ENCODE measurements around the gene MBD5. TPM values are rescaled to one million over a fixed set of nuclear protein-coding genes. Genes with fewer than 3 reads are reported as not detected.

MBD5 gene
- total RNA-seq, 2 donors from 2014 or later = 38.2 to 44.7 TPM

- intact Hi-C loops (cut with DNase I) = no loop called here
- H3K36me3 ChIP-seq = no peaks in the 10 kb centered on the region
- DNase-seq (ENCODE audit: low spot score) = no peak
- 71% methylated on average over 2 of the region's 2 CpGs for WGBS
- no peaks in the 10 kb centered on the region for H3K4me1 ChIP-seq (replicated peaks)
- no peak overlapping the region for H3K27ac ChIP-seq
- H3K4me3 ChIP-seq = no peak overlapping the region
- no peaks in the 10 kb centered on the region for H3K9me3 ChIP-seq
- TF ChIP-seq CTCF (IDR thresholded peaks at IDR 0.05) = no peak
- TF ChIP-seq POLR2AphosphoS5 (IDR thresholded peaks at IDR 0.05) = no peak
- TF ChIP-seq POLR2A (IDR thresholded peaks at IDR 0.05) = no peak
- no peaks in the 10 kb centered on the region for H3K27me3 ChIP-seq (replicated peaks; ENCODE audit: insufficient read depth)
Measured at GRCh38 chr2:148351437-148352143, 330.7 kb downstream of the MBD5 start.

- Histone ChIP-seq H3K4me3 (no peak overlapping the region), H3K27me3 (replicated peaks; ENCODE audit: insufficient read depth) (no peaks in the 10 kb centered on the region), H3K9me3 (no peaks in the 10 kb centered on the region), H3K4me1 (replicated peaks) (no peaks in the 10 kb centered on the region), H3K27ac (no peak overlapping the region), H3K36me3 (no peaks in the 10 kb centered on the region)
- no peak for DNase-seq (ENCODE audit: low spot score)
- 96% methylated on average over 6 of the region's 6 CpGs for WGBS
- intact Hi-C loops (cut with DNase I) = no loop called here
- TF ChIP-seq POLR2AphosphoS5 (IDR thresholded peaks at IDR 0.05) (no peak), POLR2A (IDR thresholded peaks at IDR 0.05) (no peak), CTCF (IDR thresholded peaks at IDR 0.05) (no peak)
Measured at GRCh38 chr2:148358375-148358774, 337.5 kb downstream of the MBD5 start.

- Histone ChIP-seq H3K27me3 (replicated peaks; ENCODE audit: insufficient read depth) (no peaks in the 10 kb centered on the region), H3K4me1 (replicated peaks) (no peaks in the 10 kb centered on the region), H3K36me3 (no peaks in the 10 kb centered on the region), H3K9me3 (no peaks in the 10 kb centered on the region), H3K27ac (no peak overlapping the region), H3K4me3 (no peak overlapping the region)
- 89% methylated on average over 1 of the region's 1 CpG for WGBS
- TF ChIP-seq POLR2A (IDR thresholded peaks at IDR 0.05) = no peak
- TF ChIP-seq CTCF (IDR thresholded peaks at IDR 0.05) = no peak
- no peak for TF ChIP-seq POLR2AphosphoS5 (IDR thresholded peaks at IDR 0.05)
- intact Hi-C loops (cut with DNase I) = no loop called here
- DNase-seq (ENCODE audit: low spot score) = no peak
Measured at GRCh38 chr2:148360662-148361061, 339.8 kb downstream of the MBD5 start.

- Histone ChIP-seq H3K27me3 (replicated peaks; ENCODE audit: insufficient read depth) (no peaks in the 10 kb centered on the region), H3K4me1 (replicated peaks) (no peaks in the 10 kb centered on the region), H3K36me3 (no peaks in the 10 kb centered on the region), H3K4me3 (no peak overlapping the region), H3K9me3 (no peaks in the 10 kb centered on the region), H3K27ac (no peak overlapping the region)
- WGBS = 83% methylated on average over 10 of the region's 10 CpGs
- intact Hi-C loops (cut with DNase I) = no loop called here
- DNase-seq (ENCODE audit: low spot score) = no peak
- TF ChIP-seq CTCF (IDR thresholded peaks at IDR 0.05) (no peak), POLR2AphosphoS5 (IDR thresholded peaks at IDR 0.05) (no peak), POLR2A (IDR thresholded peaks at IDR 0.05) (no peak)
Measured at GRCh38 chr2:148362144-148362796, 341.4 kb downstream of the MBD5 start.

GRCh38 chr2:148375214-148375613, 354.3 kb downstream of the MBD5 start:
- WGBS = 86% methylated on average over 3 of the region's 3 CpGs
- no peaks in the 10 kb centered on the region for H3K27me3 ChIP-seq (replicated peaks; ENCODE audit: insufficient read depth)
- TF ChIP-seq POLR2A (IDR thresholded peaks at IDR 0.05) (no peak), POLR2AphosphoS5 (IDR thresholded peaks at IDR 0.05) (no peak), CTCF (IDR thresholded peaks at IDR 0.05) (no peak)
- no peaks in the 10 kb centered on the region for H3K36me3 ChIP-seq
- no peak for DNase-seq (ENCODE audit: low spot score)
- H3K4me3 ChIP-seq = no peak overlapping the region
- H3K9me3 ChIP-seq = no peaks in the 10 kb centered on the region
- intact Hi-C loops (cut with DNase I) = no loop called here
- H3K4me1 ChIP-seq (replicated peaks) = no peaks in the 10 kb centered on the region
- H3K27ac ChIP-seq = no peak overlapping the region

Data from prostate gland (tissue), 2 donors.